HEK293T (cell line): ENCODE data around the gene CFAP210.

Source experiments
- ARNT ChIP-seq: fragments of 450-650 bp; IDR thresholded peaks from 2 replicates; pipeline ENCODE4 v1.6.1; 2017; ENCODE audit warnings: mild to moderate bottlenecking
- BHLHE40 ChIP-seq: fragments of 450-650 bp; IDR thresholded peaks from 2 replicates; pipeline ENCODE4 v1.6.1; 2016; ENCODE audit warnings: mild to moderate bottlenecking, moderate library complexity, borderline replicate concordance
- ELF4 ChIP-seq: fragments of 450-650 bp; IDR thresholded peaks from 2 replicates; pipeline ENCODE4 v1.6.1; 2017; ENCODE audit warnings: antibody characterized with exemption
- FOXK2 ChIP-seq: fragments of 450-650 bp; IDR thresholded peaks from 2 replicates; pipeline ENCODE4 v1.6.1; 2016; ENCODE audit warnings: mild to moderate bottlenecking
- FOXM1 ChIP-seq: fragments of 450-650 bp; IDR thresholded peaks from 2 replicates; pipeline ENCODE4 v1.6.1; 2017; ENCODE audit warnings: mild to moderate bottlenecking, borderline replicate concordance
- HDGF ChIP-seq: fragments of 450-650 bp; IDR thresholded peaks from 2 replicates; pipeline ENCODE4 v1.6.1; 2017; ENCODE audit warnings: antibody characterized with exemption, borderline replicate concordance
- L3MBTL2 ChIP-seq: fragments of 450-650 bp; conservative IDR thresholded peaks from 2 replicates; pipeline ENCODE4 v1.6.1; 2016; ENCODE audit warnings: mild to moderate bottlenecking
- SP1 ChIP-seq: fragments of 450-650 bp; IDR thresholded peaks from 2 replicates; pipeline ENCODE4 v1.6.1; 2017
- SUZ12 ChIP-seq: fragments of 450-650 bp; IDR thresholded peaks from 2 replicates; pipeline ENCODE4 v1.6.1; 2016; ENCODE audit warnings: mild to moderate bottlenecking
- TARDBP ChIP-seq: fragments of 450-650 bp; IDR thresholded peaks from 2 replicates; pipeline ENCODE4 v1.6.1; 2016

DNA sequence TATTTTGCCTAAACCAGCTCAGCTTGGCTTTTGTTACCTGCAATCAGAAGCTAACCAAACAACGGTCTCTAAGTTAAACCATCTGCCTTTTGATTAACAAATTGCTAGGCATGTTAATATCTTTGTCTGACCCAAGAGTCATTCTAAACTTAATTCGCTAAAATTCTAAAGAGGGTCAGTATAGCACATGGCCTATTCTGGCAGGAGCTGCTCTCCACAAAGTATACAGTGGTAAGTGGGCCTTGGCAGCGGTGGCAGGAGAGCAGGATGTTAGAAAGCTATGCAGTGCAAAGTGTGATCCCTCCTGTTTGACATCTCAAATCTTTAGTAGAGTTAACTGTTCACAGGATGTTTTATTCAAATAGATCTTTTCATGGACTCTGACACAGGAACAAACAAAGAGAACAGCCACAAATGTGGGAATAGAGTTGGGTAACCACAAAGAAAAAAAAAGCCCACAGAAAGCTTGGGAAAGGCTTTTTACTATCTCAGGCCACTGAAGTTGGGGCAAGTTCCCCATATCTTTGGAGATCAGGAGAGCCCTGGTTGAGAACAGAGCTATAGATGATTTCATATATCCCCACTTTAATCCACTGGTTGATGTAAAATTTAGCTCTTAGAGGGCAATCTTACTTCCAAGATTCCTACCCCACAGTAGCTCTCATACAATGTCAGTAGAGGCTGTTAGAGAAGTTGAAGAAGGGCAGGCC is 10.6 kb downstream of the CFAP210 start:
- TF ChIP-seq ELF4: no peak
- no peak for TF ChIP-seq L3MBTL2
- TF ChIP-seq TARDBP: no peak
- TF ChIP-seq HDGF: no peak
- no peak for TF ChIP-seq SUZ12
- no peak for TF ChIP-seq BHLHE40
- no peak for TF ChIP-seq SP1
- no peak for TF ChIP-seq FOXK2
- no peak for TF ChIP-seq FOXM1
- TF ChIP-seq ARNT: no peak
